ENCODE results near the gene ABO.
A peak's percentile ranks its signal among the peaks of the same experiment; 100 is the strongest.
"Not testable (repeated sequence)": the region's sequence is repeated elsewhere in the genome, so short reads cannot be mapped to it uniquely, and the experiment has no call there.

ABO gene

GRCh38 chr9:133239533-133240090, 35.4 kb downstream of the ABO start:
- no peak for DNase-seq (ENCODE audit: low read depth)
- no peak overlapping the region for H3K4me3 ChIP-seq (ENCODE audit: low read depth, low read length)
- no peak for TF ChIP-seq CTCF (IDR thresholded peaks at IDR 0.05; ENCODE audit: control insufficient read depth, extremely low read depth, insufficient read depth)

GRCh38 chr9:133238851-133239532, 36.0 kb downstream of the ABO start:
- DNase-seq (ENCODE audit: low read depth), result no peak
- H3K4me3 ChIP-seq (ENCODE audit: low read depth, low read length), result no peak overlapping the region
- TF ChIP-seq CTCF (IDR thresholded peaks at IDR 0.05; ENCODE audit: control insufficient read depth, extremely low read depth, insufficient read depth), result 0 out of 2 replicates have a peak, but pooled peaks have one; percentile 15

- no peak for TF ChIP-seq CTCF (IDR thresholded peaks at IDR 0.05; ENCODE audit: control insufficient read depth, extremely low read depth, insufficient read depth)
- H3K4me3 ChIP-seq (ENCODE audit: low read depth, low read length), result no peak overlapping the region
- no peak for DNase-seq (ENCODE audit: low read depth)
These were observed 36.6 kb downstream of the ABO start for GRCh38 chr9:133238272-133238850.

- no peak for TF ChIP-seq CTCF (IDR thresholded peaks at IDR 0.05; ENCODE audit: control insufficient read depth, extremely low read depth, insufficient read depth)
- no peak overlapping the region for H3K4me3 ChIP-seq (ENCODE audit: low read depth, low read length)
- DNase-seq (ENCODE audit: low read depth), result no peak
These were observed 37.8 kb downstream of the ABO start for GRCh38 chr9:133237035-133237731.

GRCh38 chr9:133236291-133237034, 38.5 kb downstream of the ABO start:
- H3K4me3 ChIP-seq (ENCODE audit: low read depth, low read length); DNase-seq (ENCODE audit: low read depth): not testable (repeated sequence)

- H3K4me3 ChIP-seq (ENCODE audit: low read depth, low read length), result no peak overlapping the region
- no peak for DNase-seq (ENCODE audit: low read depth)
These were observed 39.3 kb downstream of the ABO start for GRCh38 chr9:133235549-133236222.

More at GRCh38 chr9:133235549-133236222, 39.3 kb downstream of the ABO start:
- no peak for TF ChIP-seq CTCF (IDR thresholded peaks at IDR 0.05; ENCODE audit: control insufficient read depth, extremely low read depth, insufficient read depth)
